Neutrophil (primary cell): ENCODE results near the gene FNBP1.

ENCODE experiments used
- H3K27ac ChIP-seq: fragments of 200-600 bp; sonication (generic); 2 replicates; pipeline ENCODE4 v1.5.1; 2016; ENCODE audit warnings: mild to moderate bottlenecking, moderate library complexity
- H3K27me3 ChIP-seq: fragments of 200-600 bp; sonication (generic); 2 replicates; pipeline ENCODE4 v1.6.0; 2016; ENCODE audit warnings: mild to moderate bottlenecking
- H3K36me3 ChIP-seq: fragments of 200-600 bp; sonication (generic); 2 replicates; pipeline ENCODE4 v1.5.1; 2017
- H3K4me1 ChIP-seq, 2 experiments: fragments of 200-600 bp in 1 of 2; sonication (generic) in 1 of 2; 1 replicate in 1 of 2; 2 replicates in 1 of 2; pipeline versions ENCODE4 v1.5.1 to v1.6.1; 2013 to 2016; ENCODE audit warnings: low read depth in 1 of 2, low read length in 1 of 2, mild to moderate bottlenecking in 1 of 2, moderate library complexity in 1 of 2; ENCODE audit not compliant: control insufficient read depth in 1 of 2, insufficient read depth in 1 of 2
- H3K4me3 ChIP-seq, 2 experiments: fragments of 200-600 bp in 1 of 2; sonication (generic) in 1 of 2; 1 replicate in 1 of 2; 2 replicates in 1 of 2; pipeline ENCODE4 v1.5.1; 2013 to 2016; ENCODE audit warnings: low read depth in 1 of 2, low read length in 1 of 2, mild to moderate bottlenecking in 1 of 2, moderate library complexity in 1 of 2
- H3K9me3 ChIP-seq: fragments of 200-600 bp; sonication (generic); 2 replicates; pipeline ENCODE4 v1.5.1; 2016
- TF ChIP-seq, protein P1 (sequence below): fragments of 200-600 bp; sonication (generic); IDR thresholded peaks from 2 replicates; pipeline ENCODE4 v1.5.1; 2016; ENCODE audit warnings: antibody characterized with exemption

FNBP1 gene

DNA sequence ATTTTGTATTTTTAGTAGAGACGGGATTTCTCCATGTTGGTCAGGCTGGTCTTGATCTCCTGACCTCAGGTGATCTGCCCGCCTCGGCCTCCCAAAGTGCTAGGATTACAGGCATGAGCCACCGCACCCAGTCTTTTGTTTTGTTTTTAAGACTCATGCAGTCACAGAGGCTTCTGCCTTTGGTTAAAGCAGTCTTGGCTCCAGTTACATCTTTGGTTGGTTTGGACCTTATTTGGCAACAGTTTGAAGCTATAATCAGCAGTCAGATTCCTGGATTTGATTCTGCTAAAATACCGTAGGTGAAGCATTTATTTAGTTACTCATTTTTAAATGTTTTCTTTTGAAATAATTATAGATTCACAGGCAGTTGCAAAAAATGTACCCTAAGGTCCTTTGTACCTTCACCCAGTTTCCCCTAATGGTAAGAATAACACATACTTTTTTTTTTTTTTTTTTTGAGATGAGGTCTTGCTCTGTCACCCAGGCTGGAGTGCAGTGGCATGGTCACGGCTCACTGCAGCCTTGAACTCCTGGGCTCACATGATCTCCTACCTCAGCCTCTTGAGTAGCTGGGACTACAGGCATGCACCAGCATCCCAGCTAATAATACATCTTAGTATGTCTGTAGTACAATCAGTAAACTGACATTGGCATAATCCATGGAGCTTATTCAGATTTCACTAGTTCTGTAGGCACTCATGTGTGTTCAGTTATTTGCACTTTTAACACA lies 192.0 kb downstream of the FNBP1 start:
- peak overlapping the region; percentile 76 for H3K27ac ChIP-seq
- peaks cover 22% of the 10 kb centered on the region for H3K36me3 ChIP-seq
- TF ChIP-seq, protein P1, sequence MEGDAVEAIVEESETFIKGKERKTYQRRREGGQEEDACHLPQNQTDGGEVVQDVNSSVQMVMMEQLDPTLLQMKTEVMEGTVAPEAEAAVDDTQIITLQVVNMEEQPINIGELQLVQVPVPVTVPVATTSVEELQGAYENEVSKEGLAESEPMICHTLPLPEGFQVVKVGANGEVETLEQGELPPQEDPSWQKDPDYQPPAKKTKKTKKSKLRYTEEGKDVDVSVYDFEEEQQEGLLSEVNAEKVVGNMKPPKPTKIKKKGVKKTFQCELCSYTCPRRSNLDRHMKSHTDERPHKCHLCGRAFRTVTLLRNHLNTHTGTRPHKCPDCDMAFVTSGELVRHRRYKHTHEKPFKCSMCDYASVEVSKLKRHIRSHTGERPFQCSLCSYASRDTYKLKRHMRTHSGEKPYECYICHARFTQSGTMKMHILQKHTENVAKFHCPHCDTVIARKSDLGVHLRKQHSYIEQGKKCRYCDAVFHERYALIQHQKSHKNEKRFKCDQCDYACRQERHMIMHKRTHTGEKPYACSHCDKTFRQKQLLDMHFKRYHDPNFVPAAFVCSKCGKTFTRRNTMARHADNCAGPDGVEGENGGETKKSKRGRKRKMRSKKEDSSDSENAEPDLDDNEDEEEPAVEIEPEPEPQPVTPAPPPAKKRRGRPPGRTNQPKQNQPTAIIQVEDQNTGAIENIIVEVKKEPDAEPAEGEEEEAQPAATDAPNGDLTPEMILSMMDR: no peak
- no peak overlapping the region for H3K4me3 ChIP-seq
- peaks cover 56 to 68% of the 10 kb centered on the region in 2 experiments for H3K4me1 ChIP-seq
- H3K27me3 ChIP-seq: no peaks in the 10 kb centered on the region
- no peaks in the 10 kb centered on the region for H3K9me3 ChIP-seq

DNA sequence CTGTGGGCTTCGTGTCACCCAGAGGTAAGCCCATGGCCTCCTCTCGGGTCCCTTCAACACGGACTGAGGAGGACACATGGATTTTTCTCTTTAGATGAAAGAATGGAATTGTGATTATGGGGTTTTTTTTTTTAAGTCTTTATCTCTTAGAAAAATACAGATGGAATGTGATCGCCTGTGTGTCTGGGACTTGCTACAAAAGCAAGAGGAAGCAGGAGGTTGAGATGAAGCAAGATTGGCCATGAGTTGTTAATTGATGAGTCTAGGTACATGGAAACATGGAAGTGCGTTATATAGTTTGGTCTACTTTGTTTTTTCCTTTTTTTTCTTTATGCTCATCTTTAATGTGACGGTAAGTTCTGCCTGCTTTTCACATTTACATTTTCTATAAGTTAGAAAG lies 193.1 kb downstream of the FNBP1 start:
- TF ChIP-seq, protein P1: no peak
- Histone ChIP-seq H3K4me3 (no peak overlapping the region), H3K4me1 (peaks cover 56 to 67% of the 10 kb centered on the region in 2 experiments), H3K27me3 (no peaks in the 10 kb centered on the region), H3K27ac (peak overlapping the region; percentile 39), H3K9me3 (no peaks in the 10 kb centered on the region), H3K36me3 (peaks cover 16% of the 10 kb centered on the region)

DNA sequence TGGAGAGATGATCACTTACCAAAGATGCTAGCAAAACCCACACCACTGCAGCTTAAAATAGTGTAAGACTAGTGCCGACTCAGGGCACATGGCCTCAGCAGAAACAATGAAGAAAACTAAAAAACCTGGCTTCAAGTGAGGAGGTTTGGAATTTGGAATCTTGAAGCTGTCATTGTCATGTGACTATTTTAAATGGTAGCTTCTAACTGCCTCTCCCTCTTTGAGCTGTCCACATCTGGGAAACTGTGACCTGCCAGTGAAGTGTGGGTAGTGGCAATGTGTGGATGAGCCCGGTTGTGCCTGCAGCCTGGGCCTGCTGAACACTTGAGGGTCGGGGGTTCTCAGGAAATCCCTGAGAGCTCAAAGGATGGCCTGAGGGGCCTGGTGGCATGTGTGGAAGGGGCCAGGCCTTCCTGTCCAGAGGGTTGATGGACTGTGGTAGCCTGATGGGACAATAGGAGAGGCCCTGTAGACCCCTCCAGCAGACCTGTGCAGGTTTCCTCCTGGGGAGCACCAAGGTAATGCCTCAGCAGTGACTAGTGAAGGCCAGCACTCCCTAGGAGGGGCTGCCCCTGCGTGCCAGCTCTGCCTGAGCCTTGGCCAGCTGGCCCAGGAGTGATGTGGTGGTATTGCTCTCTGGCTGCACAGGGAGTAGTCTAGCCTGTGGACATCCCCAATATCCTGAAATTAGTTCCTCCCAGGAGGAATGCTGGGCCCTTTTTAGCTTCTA lies 194.1 kb downstream of the FNBP1 start:
- Histone ChIP-seq H3K4me1 (peaks cover 46 to 56% of the 10 kb centered on the region in 2 experiments), H3K4me3 (no peak overlapping the region), H3K27ac (no peak overlapping the region), H3K9me3 (no peaks in the 10 kb centered on the region), H3K27me3 (no peaks in the 10 kb centered on the region), H3K36me3 (peaks cover 16% of the 10 kb centered on the region)
- TF ChIP-seq, protein P1: no peak

DNA sequence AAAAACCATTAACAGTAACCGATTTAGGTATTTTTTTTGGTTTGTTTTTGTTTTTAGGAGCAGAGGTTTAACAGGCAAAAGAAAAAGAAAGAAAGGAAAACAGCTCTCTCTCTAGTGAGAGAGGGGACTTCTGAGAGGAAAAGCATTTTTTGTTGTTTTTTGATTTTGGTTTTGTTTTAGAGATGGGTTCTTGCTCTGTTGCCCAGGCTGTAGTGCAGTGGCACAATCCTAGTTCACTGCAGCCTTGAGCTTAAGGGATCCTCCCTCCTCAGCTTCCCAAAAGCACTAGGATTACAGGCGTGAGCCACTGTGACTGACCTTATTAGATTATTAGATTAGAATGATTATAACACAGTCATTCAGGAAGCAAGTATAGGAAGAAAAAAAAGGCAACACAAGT lies 197.6 kb downstream of the FNBP1 start:
- Histone ChIP-seq H3K9me3 (no peaks in the 10 kb centered on the region), H3K4me1 (peaks cover 19 to 31% of the 10 kb centered on the region in 2 experiments), H3K4me3 (no peak overlapping the region), H3K27ac (peak overlapping the region; percentile 48), H3K27me3 (no peaks in the 10 kb centered on the region), H3K36me3 (peaks cover 7% of the 10 kb centered on the region)
- TF ChIP-seq, protein P1: no peak

DNA sequence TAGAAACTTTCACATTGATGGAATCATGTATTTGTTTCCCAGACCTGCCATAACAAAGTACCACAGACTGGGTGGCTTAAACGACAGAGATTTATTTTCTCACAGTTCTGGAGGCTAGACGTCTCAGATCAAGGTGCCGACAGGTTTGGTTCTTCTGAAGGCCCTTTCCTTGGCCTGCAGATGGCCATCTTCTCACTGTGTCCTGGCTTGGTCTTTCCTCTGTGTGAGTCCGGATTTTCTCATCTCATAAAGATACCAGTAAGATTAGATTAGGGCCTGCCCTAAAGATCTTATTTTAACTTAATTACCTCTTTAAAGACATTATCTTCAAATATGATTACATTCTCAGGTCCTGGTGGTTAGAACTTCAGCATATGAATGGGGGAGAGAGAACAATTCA lies 201.9 kb downstream of the FNBP1 start:
- Histone ChIP-seq H3K4me1 (peaks cover 29 to 39% of the 10 kb centered on the region in 2 experiments), H3K9me3 (no peaks in the 10 kb centered on the region), H3K27me3 (no peaks in the 10 kb centered on the region), H3K4me3 (no peak overlapping the region), H3K27ac (no peak overlapping the region), H3K36me3 (peaks cover 7% of the 10 kb centered on the region)
- TF ChIP-seq, protein P1: no peak
